Esophagus muscularis mucosa (tissue), 4 donors: ENCODE data around the gene DAPK1.

ENCODE experiments used
- EP300 ChIP-seq: sonication (generic); formaldehyde crosslinking; IDR thresholded peaks from one replicate; pipeline ENCODE4 v1.6.1; 2017; ENCODE audit warnings: antibody characterized with exemption
- POLR2A ChIP-seq: fragments of 450-650 bp; IDR thresholded peaks from one replicate; pipeline ENCODE4 v1.6.1; 2017; ENCODE audit warnings: antibody characterized with exemption, moderate library complexity, mild to moderate bottlenecking, low read depth
- POLR2AphosphoS5 ChIP-seq, 2 donors: sonication (generic); formaldehyde crosslinking; IDR thresholded peaks; one replicate each; pipeline ENCODE4 v1.6.1; 2017; ENCODE audit warnings: antibody characterized with exemption in 2 of 2
- TF ChIP-seq, protein P1 (sequence below), 3 experiments: fragments of 200-600 bp in 2 of 3; fragments of 450-650 bp in 1 of 3; sonication (generic) in 2 of 3; IDR thresholded peaks; one replicate each; pipeline ENCODE4 v1.5.1; 2017 to 2019; ENCODE audit warnings: antibody characterized with exemption in 3 of 3, mild to moderate bottlenecking in 2 of 3, moderate library complexity in 1 of 3

DNA sequence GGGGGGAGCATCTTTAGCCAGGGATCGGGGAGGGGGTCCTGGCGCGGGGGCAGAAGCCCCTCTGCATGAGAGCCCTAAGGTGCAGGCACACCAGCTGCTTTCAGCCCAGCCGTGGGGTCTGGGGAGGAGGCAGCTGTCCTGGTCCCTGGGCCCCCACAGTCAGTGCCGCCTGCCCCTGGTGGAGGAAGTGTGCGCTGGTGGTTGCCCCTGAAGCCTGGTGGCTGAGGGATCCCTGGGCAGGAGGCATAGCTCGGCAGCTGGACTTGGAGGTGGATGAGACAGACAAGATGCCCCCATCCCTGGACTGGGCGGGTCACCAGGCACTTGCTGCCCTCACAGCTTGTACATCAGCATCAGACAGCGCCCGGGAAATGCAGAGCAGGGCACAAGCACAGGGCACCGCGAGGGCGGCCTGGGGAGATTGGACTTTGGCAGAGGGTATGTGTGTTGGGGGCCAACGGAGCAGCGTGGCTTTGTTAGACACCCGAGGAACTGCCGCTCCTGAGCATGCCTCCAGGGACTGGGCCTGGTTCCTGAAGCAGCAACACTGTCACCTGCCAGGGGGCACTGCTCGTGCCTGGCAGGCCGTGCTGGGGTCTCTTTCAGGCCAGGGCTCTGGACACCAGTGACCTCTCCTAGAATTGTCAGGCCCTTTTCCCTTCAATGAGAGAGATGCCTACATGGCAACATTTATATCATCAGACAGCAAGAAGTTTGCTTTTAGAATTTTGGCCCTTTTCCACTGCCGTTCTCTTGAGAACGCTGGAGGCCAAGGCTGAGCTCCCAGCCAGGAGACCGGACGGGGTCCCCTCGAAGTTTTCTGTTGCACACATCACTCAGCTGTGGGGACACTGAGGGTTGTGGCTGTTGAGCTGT lies 186.3 kb downstream of the DAPK1 start:
- TF ChIP-seq, protein P1, sequence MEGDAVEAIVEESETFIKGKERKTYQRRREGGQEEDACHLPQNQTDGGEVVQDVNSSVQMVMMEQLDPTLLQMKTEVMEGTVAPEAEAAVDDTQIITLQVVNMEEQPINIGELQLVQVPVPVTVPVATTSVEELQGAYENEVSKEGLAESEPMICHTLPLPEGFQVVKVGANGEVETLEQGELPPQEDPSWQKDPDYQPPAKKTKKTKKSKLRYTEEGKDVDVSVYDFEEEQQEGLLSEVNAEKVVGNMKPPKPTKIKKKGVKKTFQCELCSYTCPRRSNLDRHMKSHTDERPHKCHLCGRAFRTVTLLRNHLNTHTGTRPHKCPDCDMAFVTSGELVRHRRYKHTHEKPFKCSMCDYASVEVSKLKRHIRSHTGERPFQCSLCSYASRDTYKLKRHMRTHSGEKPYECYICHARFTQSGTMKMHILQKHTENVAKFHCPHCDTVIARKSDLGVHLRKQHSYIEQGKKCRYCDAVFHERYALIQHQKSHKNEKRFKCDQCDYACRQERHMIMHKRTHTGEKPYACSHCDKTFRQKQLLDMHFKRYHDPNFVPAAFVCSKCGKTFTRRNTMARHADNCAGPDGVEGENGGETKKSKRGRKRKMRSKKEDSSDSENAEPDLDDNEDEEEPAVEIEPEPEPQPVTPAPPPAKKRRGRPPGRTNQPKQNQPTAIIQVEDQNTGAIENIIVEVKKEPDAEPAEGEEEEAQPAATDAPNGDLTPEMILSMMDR (IDR thresholded peaks at IDR 0.05), result no peak
- no peak for TF ChIP-seq EP300
- no peak for TF ChIP-seq POLR2A
- no peak for TF ChIP-seq POLR2AphosphoS5 (IDR thresholded peaks at IDR 0.05)
